GM18861 (cell line): Measurements from ENCODE around the gene TMOD2.

Source experiments
- ATAC-seq: cut with Tn5 transposase; IDR thresholded peaks from one replicate; pipeline ENCODE4 v1.9.1; 2021; ENCODE audit not compliant: unreplicated experiment

TMOD2 gene

GRCh38 chr15:51750792-51751696 is at the start of gene TMOD2:
Gene TMOD2, plus strand, starts transcription at chr15:51751597. Its CDS starts 14,845 bp downstream, at chr15:51766442.
- ATAC-seq = peak; percentile 50

- no peak for ATAC-seq
Observed at GRCh38 chr15:51702710-51703109, 48.7 kb upstream of the TMOD2 start.

- ATAC-seq = no peak
Observed at GRCh38 chr15:51706291-51706690, 45.1 kb upstream of the TMOD2 start.

GRCh38 chr15:51706926-51707608 is 44.3 kb upstream of the TMOD2 start:
- ATAC-seq = no peak

- ATAC-seq = no peak
Observed at GRCh38 chr15:51708013-51708412, 43.4 kb upstream of the TMOD2 start.

GRCh38 chr15:51709031-51709430 is 42.4 kb upstream of the TMOD2 start:
- no peak for ATAC-seq

- no peak for ATAC-seq
Observed at GRCh38 chr15:51714162-51714561, 37.2 kb upstream of the TMOD2 start.

- no peak for ATAC-seq
Observed at GRCh38 chr15:51714911-51715310, 36.5 kb upstream of the TMOD2 start.

- ATAC-seq = no peak
Observed at GRCh38 chr15:51718219-51718618, 33.2 kb upstream of the TMOD2 start.

GRCh38 chr15:51718746-51719145 is 32.7 kb upstream of the TMOD2 start:
- ATAC-seq = no peak

- ATAC-seq = no peak
Observed at GRCh38 chr15:51720201-51720995, 31.0 kb upstream of the TMOD2 start.

GRCh38 chr15:51721199-51721960 is 30.0 kb upstream of the TMOD2 start:
- no peak for ATAC-seq

GRCh38 chr15:51724199-51724598 is 27.2 kb upstream of the TMOD2 start:
- ATAC-seq = no peak

GRCh38 chr15:51724673-51725072 is 26.7 kb upstream of the TMOD2 start:
- no peak for ATAC-seq

GRCh38 chr15:51726302-51727073 is 24.9 kb upstream of the TMOD2 start:
- peak; percentile 87 for ATAC-seq

GRCh38 chr15:51727141-51727897 is 24.1 kb upstream of the TMOD2 start:
- no peak for ATAC-seq

GRCh38 chr15:51731549-51732267 is 19.7 kb upstream of the TMOD2 start:
- ATAC-seq = peak; percentile 43

- no peak for ATAC-seq
Observed at GRCh38 chr15:51732646-51733045, 18.8 kb upstream of the TMOD2 start.
